ENCODE data around the gene RBMS3. TPM values are rescaled to one million over a fixed set of nuclear protein-coding genes. Genes with fewer than 3 reads are reported as not detected.

The RBMS3 gene
- total RNA-seq, 1 experiment from 2014 or later, result 7.4 TPM

GRCh38 chr3:29585368-29585767 lies 304.5 kb downstream of the RBMS3 start:
- H3K36me3 ChIP-seq (ENCODE audit: control insufficient read depth, insufficient read depth, low read length), result no peaks in the 10 kb centered on the region

GRCh38 chr3:29587340-29587739 lies 306.5 kb downstream of the RBMS3 start:
- Histone ChIP-seq H3K4me3 (ENCODE audit: low read depth, low read length) (no peak overlapping the region), H3K36me3 (ENCODE audit: control insufficient read depth, insufficient read depth, low read length) (no peaks in the 10 kb centered on the region), H3K27me3 (replicated peaks; ENCODE audit: control insufficient read depth, insufficient read depth, low read length) (no peaks in the 10 kb centered on the region), H3K9me3 (no peaks in the 10 kb centered on the region), H3K4me1 (no peaks in the 10 kb centered on the region)
- no peak overlapping the region for H3K27ac Mint-ChIP-seq (ENCODE audit: unreplicated experiment)
- no peak for DNase-seq
- BruUV-seq (replicated peaks), result no TSS peak
- peaks cover 3% of the 10 kb centered on the region for H3K27me3 Mint-ChIP-seq (ENCODE audit: insufficient read depth, unreplicated experiment)
- ChIA-PET POLR2A (no interaction called here), CTCF (no interaction called here)
- no peaks in the 10 kb centered on the region for H3K9me3 Mint-ChIP-seq (ENCODE audit: unreplicated experiment)
- H3K36me3 Mint-ChIP-seq (ENCODE audit: insufficient read depth, unreplicated experiment), result no peaks in the 10 kb centered on the region
- H3K4me1 Mint-ChIP-seq (ENCODE audit: low read depth, unreplicated experiment), result no peaks in the 10 kb centered on the region
- intact Hi-C loops (cut with micrococcal nuclease; ENCODE audit: unreplicated experiment), result no loop called here
- H3K4me3 Mint-ChIP-seq (ENCODE audit: unreplicated experiment), result no peak overlapping the region
- no peak for TF ChIP-seq CTCF (IDR thresholded peaks at IDR 0.05; ENCODE audit: insufficient read depth in 1 of 2, low read depth in 1 of 2, low read length in 1 of 2, severe bottlenecking in 1 of 2, unreplicated experiment in 1 of 2)

More at GRCh38 chr3:29585368-29585767, 304.5 kb downstream of the RBMS3 start:
- DNase-seq, result no peak
- no TSS peak for BruUV-seq (replicated peaks)
- Histone ChIP-seq H3K27me3 (replicated peaks; ENCODE audit: control insufficient read depth, insufficient read depth, low read length) (no peaks in the 10 kb centered on the region), H3K4me1 (no peaks in the 10 kb centered on the region), H3K9me3 (no peaks in the 10 kb centered on the region), H3K4me3 (ENCODE audit: low read depth, low read length) (no peak overlapping the region)
- no peak for TF ChIP-seq CTCF (IDR thresholded peaks at IDR 0.05; ENCODE audit: insufficient read depth in 1 of 2, low read depth in 1 of 2, low read length in 1 of 2, severe bottlenecking in 1 of 2, unreplicated experiment in 1 of 2)
- no peaks in the 10 kb centered on the region for H3K36me3 Mint-ChIP-seq (ENCODE audit: insufficient read depth, unreplicated experiment)
- no peak overlapping the region for H3K27ac Mint-ChIP-seq (ENCODE audit: unreplicated experiment)
- H3K9me3 Mint-ChIP-seq (ENCODE audit: unreplicated experiment), result no peaks in the 10 kb centered on the region
- H3K27me3 Mint-ChIP-seq (ENCODE audit: insufficient read depth, unreplicated experiment), result peaks cover 3% of the 10 kb centered on the region
- no peaks in the 10 kb centered on the region for H3K4me1 Mint-ChIP-seq (ENCODE audit: low read depth, unreplicated experiment)
- intact Hi-C loops (cut with micrococcal nuclease; ENCODE audit: unreplicated experiment), result no loop called here
- CTCF ChIA-PET, result no interaction called here
- POLR2A ChIA-PET, result no interaction called here
- no peak overlapping the region for H3K4me3 Mint-ChIP-seq (ENCODE audit: unreplicated experiment)

GRCh38 chr3:29590012-29590411 lies 309.1 kb downstream of the RBMS3 start:
- Histone ChIP-seq H3K4me1 (no peaks in the 10 kb centered on the region), H3K9me3 (no peaks in the 10 kb centered on the region), H3K36me3 (ENCODE audit: control insufficient read depth, insufficient read depth, low read length) (no peaks in the 10 kb centered on the region), H3K27me3 (replicated peaks; ENCODE audit: control insufficient read depth, insufficient read depth, low read length) (no peaks in the 10 kb centered on the region), H3K4me3 (ENCODE audit: low read depth, low read length) (no peak overlapping the region)
- TF ChIP-seq CTCF (IDR thresholded peaks at IDR 0.05; ENCODE audit: insufficient read depth in 1 of 2, low read depth in 1 of 2, low read length in 1 of 2, severe bottlenecking in 1 of 2, unreplicated experiment in 1 of 2), result no peak
- intact Hi-C loops (cut with micrococcal nuclease; ENCODE audit: unreplicated experiment), result no loop called here
- Mint-ChIP-seq H3K36me3 (ENCODE audit: insufficient read depth, unreplicated experiment) (no peaks in the 10 kb centered on the region), H3K9me3 (ENCODE audit: unreplicated experiment) (no peaks in the 10 kb centered on the region), H3K27ac (ENCODE audit: unreplicated experiment) (no peak overlapping the region), H3K4me1 (ENCODE audit: low read depth, unreplicated experiment) (no peaks in the 10 kb centered on the region), H3K4me3 (ENCODE audit: unreplicated experiment) (no peak overlapping the region), H3K27me3 (ENCODE audit: insufficient read depth, unreplicated experiment) (peaks cover 3% of the 10 kb centered on the region)
- no TSS peak for BruUV-seq (replicated peaks)
- no peak for DNase-seq
- ChIA-PET CTCF (no interaction called here), POLR2A (no interaction called here)

All from Caco-2 (cell line).